ENCODE results near the gene RNF31. TPM values are rescaled to one million over a fixed set of nuclear protein-coding genes. Genes with fewer than 3 reads are reported as not detected.

The RNF31 gene
- total RNA-seq, 1 donor from 2014 or later: 33.4 TPM

- ATAC-seq: no peak
- intact Hi-C loops (cut with DNase I): no loop called here
Measured at GRCh38 chr14:24172871-24173281, 25.6 kb downstream of the RNF31 start.

GRCh38 chr14:24176599-24176998, 29.3 kb downstream of the RNF31 start:
- intact Hi-C loops (cut with DNase I): no loop called here
- no peak for DNase-seq (ENCODE audit: missing footprints)
- ATAC-seq: no peak

More at GRCh38 chr14:24172871-24173281, 25.6 kb downstream of the RNF31 start:
- DNase-seq (ENCODE audit: missing footprints): no peak

- DNase-seq (ENCODE audit: missing footprints) (no peak), ATAC-seq (no peak)
- intact Hi-C loops (cut with DNase I): no loop called here
Measured at GRCh38 chr14:24177041-24177825, 29.9 kb downstream of the RNF31 start.

GRCh38 chr14:24177891-24178290, 30.6 kb downstream of the RNF31 start:
- intact Hi-C loops (cut with DNase I): no loop called here
- DNase-seq (ENCODE audit: missing footprints) (no peak), ATAC-seq (no peak)

- intact Hi-C loops (cut with DNase I): no loop called here
Measured at GRCh38 chr14:24178399-24179178, 31.3 kb downstream of the RNF31 start.

GRCh38 chr14:24179294-24179960, 32.1 kb downstream of the RNF31 start:
- intact Hi-C loops (cut with DNase I): no loop called here
- ATAC-seq (no peak), DNase-seq (ENCODE audit: missing footprints) (no peak)

More at GRCh38 chr14:24178399-24179178, 31.3 kb downstream of the RNF31 start:
- ATAC-seq (no peak), DNase-seq (ENCODE audit: missing footprints) (no peak)

- intact Hi-C loops (cut with DNase I): no loop called here
- DNase-seq (ENCODE audit: missing footprints) (no peak), ATAC-seq (peak; percentile 50)
Measured at GRCh38 chr14:24179961-24180796, 32.9 kb downstream of the RNF31 start.

- no peak for ATAC-seq
- no peak for DNase-seq (ENCODE audit: missing footprints)
- intact Hi-C loops (cut with DNase I): no loop called here
Measured at GRCh38 chr14:24181371-24182077, 34.2 kb downstream of the RNF31 start.

- ATAC-seq: no peak
- intact Hi-C loops (cut with DNase I): no loop called here
- no peak for DNase-seq (ENCODE audit: missing footprints)
Measured at GRCh38 chr14:24182110-24182882, 35.0 kb downstream of the RNF31 start.

GRCh38 chr14:24183014-24183481, 35.8 kb downstream of the RNF31 start:
- intact Hi-C loops (cut with DNase I): no loop called here
- ATAC-seq: no peak
- DNase-seq (ENCODE audit: missing footprints): no peak

GRCh38 chr14:24184104-24184970, 37.0 kb downstream of the RNF31 start:
- DNase-seq (ENCODE audit: missing footprints) (peak; percentile 44), ATAC-seq (no peak)
- intact Hi-C loops (cut with DNase I): no loop called here

- ATAC-seq (no peak), DNase-seq (ENCODE audit: missing footprints) (no peak)
- intact Hi-C loops (cut with DNase I): loop anchor here (5.0 kb wide), 2 partner anchors 38 to 112 kb away; partner anchors contain the start of genes DHRS1, NOP9, PSME2 and RNF31
Measured at GRCh38 chr14:24185026-24185425, 37.7 kb downstream of the RNF31 start.

GRCh38 chr14:24185741-24186140, 38.4 kb downstream of the RNF31 start:
- ATAC-seq (no peak), DNase-seq (ENCODE audit: missing footprints) (peak; percentile 55)
- intact Hi-C loops (cut with DNase I): loop anchor here (5.0 kb wide), 2 partner anchors 38 to 112 kb away; partner anchors contain the start of genes DHRS1, NOP9, PSME2 and RNF31

GRCh38 chr14:24186831-24187538, 39.7 kb downstream of the RNF31 start:
- DNase-seq (ENCODE audit: missing footprints) (no peak), ATAC-seq (no peak)
- intact Hi-C loops (cut with DNase I): loop anchor here (5.0 kb wide), 2 partner anchors 40 to 110 kb away; partner anchors contain the start of genes DHRS1, NOP9, PSME2 and RNF31

GRCh38 chr14:24187539-24187915, 40.2 kb downstream of the RNF31 start:
- intact Hi-C loops (cut with DNase I): loop anchor here (5.0 kb wide), 2 partner anchors 40 to 110 kb away; partner anchors contain the start of genes DHRS1, NOP9, PSME2 and RNF31
- no peak for ATAC-seq
- peak; percentile 57 for DNase-seq (ENCODE audit: missing footprints)
